ENCODE data around the gene ZBTB24. TPM values are rescaled to one million over a fixed set of nuclear protein-coding genes. Genes with fewer than 3 reads are reported as not detected.
A peak's percentile ranks its signal among the peaks of the same experiment; 100 is the strongest.

Gene ZBTB24
- total RNA-seq, 3 donors from 2014 or later (not counting 1 experiment from before 2014, with no cell fraction given), result 6.7 to 10.6 (median 8.6) TPM

- H3K9me3 ChIP-seq (ENCODE audit: control insufficient read depth, insufficient read depth, low read length), result no peaks in the 10 kb centered on the region
- Mint-ChIP-seq H3K4me1 (peaks cover 31 to 35% of the 10 kb centered on the region in 2 donors), H3K9me3 (no peaks in the 10 kb centered on the region), H3K36me3 (peaks cover 40% of the 10 kb centered on the region), H3K4me3 (no peak overlapping the region), H3K27ac (no peak overlapping the region), H3K27me3 (ENCODE audit: low read depth in 2 of 2) (no peaks in the 10 kb centered on the region)
- H3K27ac ChIP-seq (ENCODE audit: low read length), result no peak overlapping the region
- ATAC-seq (no peak), DNase-seq (no peak)
- intact Hi-C loops (cut with micrococcal nuclease), result no loop called here
- H3K36me3 ChIP-seq (ENCODE audit: control insufficient read depth, insufficient read depth, low read length), result peaks cover 79% of the 10 kb centered on the region
- H3K4me1 ChIP-seq (ENCODE audit: control insufficient read depth, insufficient read depth, low read length), result peaks cover 13% of the 10 kb centered on the region
- H3K27me3 ChIP-seq (ENCODE audit: control insufficient read depth, insufficient read depth, low read length), result no peaks in the 10 kb centered on the region
- TF ChIP-seq, protein P1, sequence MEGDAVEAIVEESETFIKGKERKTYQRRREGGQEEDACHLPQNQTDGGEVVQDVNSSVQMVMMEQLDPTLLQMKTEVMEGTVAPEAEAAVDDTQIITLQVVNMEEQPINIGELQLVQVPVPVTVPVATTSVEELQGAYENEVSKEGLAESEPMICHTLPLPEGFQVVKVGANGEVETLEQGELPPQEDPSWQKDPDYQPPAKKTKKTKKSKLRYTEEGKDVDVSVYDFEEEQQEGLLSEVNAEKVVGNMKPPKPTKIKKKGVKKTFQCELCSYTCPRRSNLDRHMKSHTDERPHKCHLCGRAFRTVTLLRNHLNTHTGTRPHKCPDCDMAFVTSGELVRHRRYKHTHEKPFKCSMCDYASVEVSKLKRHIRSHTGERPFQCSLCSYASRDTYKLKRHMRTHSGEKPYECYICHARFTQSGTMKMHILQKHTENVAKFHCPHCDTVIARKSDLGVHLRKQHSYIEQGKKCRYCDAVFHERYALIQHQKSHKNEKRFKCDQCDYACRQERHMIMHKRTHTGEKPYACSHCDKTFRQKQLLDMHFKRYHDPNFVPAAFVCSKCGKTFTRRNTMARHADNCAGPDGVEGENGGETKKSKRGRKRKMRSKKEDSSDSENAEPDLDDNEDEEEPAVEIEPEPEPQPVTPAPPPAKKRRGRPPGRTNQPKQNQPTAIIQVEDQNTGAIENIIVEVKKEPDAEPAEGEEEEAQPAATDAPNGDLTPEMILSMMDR (IDR thresholded peaks at IDR 0.05), result no peak
- H3K4me3 ChIP-seq (ENCODE audit: low read length), result no peak overlapping the region
- WGBS (ENCODE audit: insufficient coverage), result 96% methylated on average over 5 of the region's 5 CpGs
Observed at GRCh38 chr6:109469591-109470189, 13.3 kb downstream of the ZBTB24 start.

GRCh38 chr6:109467696-109468095, 15.3 kb downstream of the ZBTB24 start:
- intact Hi-C loops (cut with micrococcal nuclease), result no loop called here
- Mint-ChIP-seq H3K27me3 (ENCODE audit: low read depth in 2 of 2) (no peaks in the 10 kb centered on the region), H3K27ac (peak overlapping the region in 1 of 2 donors; percentile 9), H3K4me3 (no peak overlapping the region), H3K9me3 (no peaks in the 10 kb centered on the region), H3K36me3 (peaks cover 42% of the 10 kb centered on the region), H3K4me1 (peaks cover 25 to 28% of the 10 kb centered on the region in 2 donors)
- WGBS (ENCODE audit: insufficient coverage), result over 99% methylated on average over 6 of the region's 6 CpGs
- DNase-seq (no peak), ATAC-seq (no peak)
- Histone ChIP-seq H3K4me1 (ENCODE audit: control insufficient read depth, insufficient read depth, low read length) (peaks cover 13% of the 10 kb centered on the region), H3K27ac (ENCODE audit: low read length) (no peak overlapping the region), H3K9me3 (ENCODE audit: control insufficient read depth, insufficient read depth, low read length) (no peaks in the 10 kb centered on the region), H3K4me3 (ENCODE audit: low read length) (no peak overlapping the region), H3K27me3 (ENCODE audit: control insufficient read depth, insufficient read depth, low read length) (no peaks in the 10 kb centered on the region), H3K36me3 (ENCODE audit: control insufficient read depth, insufficient read depth, low read length) (peaks cover 84% of the 10 kb centered on the region)
- TF ChIP-seq, protein P1 (IDR thresholded peaks at IDR 0.05), result no peak

- intact Hi-C loops (cut with micrococcal nuclease), result no loop called here
Observed at GRCh38 chr6:109466212-109466923, 16.7 kb downstream of the ZBTB24 start.

More at GRCh38 chr6:109466212-109466923, 16.7 kb downstream of the ZBTB24 start:
- Mint-ChIP-seq H3K27ac (no peak overlapping the region), H3K4me1 (peaks cover 13 to 23% of the 10 kb centered on the region in 2 donors), H3K9me3 (no peaks in the 10 kb centered on the region), H3K36me3 (peaks cover 47% of the 10 kb centered on the region), H3K27me3 (ENCODE audit: low read depth in 2 of 2) (no peaks in the 10 kb centered on the region), H3K4me3 (no peak overlapping the region)
- ATAC-seq (no peak), DNase-seq (no peak)
- peaks cover 4% of the 10 kb centered on the region for H3K4me1 ChIP-seq (ENCODE audit: control insufficient read depth, insufficient read depth, low read length)
- H3K9me3 ChIP-seq (ENCODE audit: control insufficient read depth, insufficient read depth, low read length), result no peaks in the 10 kb centered on the region
- WGBS (ENCODE audit: insufficient coverage), result 94% methylated on average over 6 of the region's 7 CpGs
- H3K27ac ChIP-seq (ENCODE audit: low read length), result no peak overlapping the region
- no peaks in the 10 kb centered on the region for H3K27me3 ChIP-seq (ENCODE audit: control insufficient read depth, insufficient read depth, low read length)
- TF ChIP-seq, protein P1 (IDR thresholded peaks at IDR 0.05), result no peak
- no peak overlapping the region for H3K4me3 ChIP-seq (ENCODE audit: low read length)
- peaks cover 80% of the 10 kb centered on the region for H3K36me3 ChIP-seq (ENCODE audit: control insufficient read depth, insufficient read depth, low read length)

Measured in natural killer cell (primary cell).